HUES6 (cell line): ENCODE measurements around the gene EP400.
A peak's percentile ranks its signal among the peaks of the same experiment; 100 is the strongest.

Experiments
- H3K27ac ChIP-seq: 2 replicates; pipeline ENCODE4 v1.7.0; 2013; ENCODE audit warnings: low read depth, mild to moderate bottlenecking, low read length, inconsistent platforms
- H3K27me3 ChIP-seq: 2 replicates; pipeline ENCODE4 v1.6.1; 2013; ENCODE audit warnings: low read length; ENCODE audit not compliant: control insufficient read depth, insufficient read depth
- H3K36me3 ChIP-seq: 2 replicates; pipeline ENCODE4 v1.6.1; 2013; ENCODE audit warnings: low read length; ENCODE audit not compliant: control insufficient read depth, insufficient read depth
- H3K4me1 ChIP-seq: 2 replicates; pipeline ENCODE4 v1.6.1; 2013; ENCODE audit warnings: low read length; ENCODE audit not compliant: control insufficient read depth, insufficient read depth
- H3K4me3 ChIP-seq: 2 replicates; pipeline ENCODE4 v1.5.1; 2013; ENCODE audit warnings: low read depth, low read length
- H3K9ac ChIP-seq: one replicate; pipeline ENCODE4 v1.6.1; 2013; ENCODE audit warnings: mild to moderate bottlenecking, low read length
- H3K9me3 ChIP-seq: 2 replicates; pipeline ENCODE4 v1.6.1; 2013; ENCODE audit warnings: low read depth, low read length; ENCODE audit not compliant: control insufficient read depth, insufficient read depth

The EP400 gene, protein sequence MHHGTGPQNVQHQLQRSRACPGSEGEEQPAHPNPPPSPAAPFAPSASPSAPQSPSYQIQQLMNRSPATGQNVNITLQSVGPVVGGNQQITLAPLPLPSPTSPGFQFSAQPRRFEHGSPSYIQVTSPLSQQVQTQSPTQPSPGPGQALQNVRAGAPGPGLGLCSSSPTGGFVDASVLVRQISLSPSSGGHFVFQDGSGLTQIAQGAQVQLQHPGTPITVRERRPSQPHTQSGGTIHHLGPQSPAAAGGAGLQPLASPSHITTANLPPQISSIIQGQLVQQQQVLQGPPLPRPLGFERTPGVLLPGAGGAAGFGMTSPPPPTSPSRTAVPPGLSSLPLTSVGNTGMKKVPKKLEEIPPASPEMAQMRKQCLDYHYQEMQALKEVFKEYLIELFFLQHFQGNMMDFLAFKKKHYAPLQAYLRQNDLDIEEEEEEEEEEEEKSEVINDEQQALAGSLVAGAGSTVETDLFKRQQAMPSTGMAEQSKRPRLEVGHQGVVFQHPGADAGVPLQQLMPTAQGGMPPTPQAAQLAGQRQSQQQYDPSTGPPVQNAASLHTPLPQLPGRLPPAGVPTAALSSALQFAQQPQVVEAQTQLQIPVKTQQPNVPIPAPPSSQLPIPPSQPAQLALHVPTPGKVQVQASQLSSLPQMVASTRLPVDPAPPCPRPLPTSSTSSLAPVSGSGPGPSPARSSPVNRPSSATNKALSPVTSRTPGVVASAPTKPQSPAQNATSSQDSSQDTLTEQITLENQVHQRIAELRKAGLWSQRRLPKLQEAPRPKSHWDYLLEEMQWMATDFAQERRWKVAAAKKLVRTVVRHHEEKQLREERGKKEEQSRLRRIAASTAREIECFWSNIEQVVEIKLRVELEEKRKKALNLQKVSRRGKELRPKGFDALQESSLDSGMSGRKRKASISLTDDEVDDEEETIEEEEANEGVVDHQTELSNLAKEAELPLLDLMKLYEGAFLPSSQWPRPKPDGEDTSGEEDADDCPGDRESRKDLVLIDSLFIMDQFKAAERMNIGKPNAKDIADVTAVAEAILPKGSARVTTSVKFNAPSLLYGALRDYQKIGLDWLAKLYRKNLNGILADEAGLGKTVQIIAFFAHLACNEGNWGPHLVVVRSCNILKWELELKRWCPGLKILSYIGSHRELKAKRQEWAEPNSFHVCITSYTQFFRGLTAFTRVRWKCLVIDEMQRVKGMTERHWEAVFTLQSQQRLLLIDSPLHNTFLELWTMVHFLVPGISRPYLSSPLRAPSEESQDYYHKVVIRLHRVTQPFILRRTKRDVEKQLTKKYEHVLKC (N-terminal part only)

DNA sequence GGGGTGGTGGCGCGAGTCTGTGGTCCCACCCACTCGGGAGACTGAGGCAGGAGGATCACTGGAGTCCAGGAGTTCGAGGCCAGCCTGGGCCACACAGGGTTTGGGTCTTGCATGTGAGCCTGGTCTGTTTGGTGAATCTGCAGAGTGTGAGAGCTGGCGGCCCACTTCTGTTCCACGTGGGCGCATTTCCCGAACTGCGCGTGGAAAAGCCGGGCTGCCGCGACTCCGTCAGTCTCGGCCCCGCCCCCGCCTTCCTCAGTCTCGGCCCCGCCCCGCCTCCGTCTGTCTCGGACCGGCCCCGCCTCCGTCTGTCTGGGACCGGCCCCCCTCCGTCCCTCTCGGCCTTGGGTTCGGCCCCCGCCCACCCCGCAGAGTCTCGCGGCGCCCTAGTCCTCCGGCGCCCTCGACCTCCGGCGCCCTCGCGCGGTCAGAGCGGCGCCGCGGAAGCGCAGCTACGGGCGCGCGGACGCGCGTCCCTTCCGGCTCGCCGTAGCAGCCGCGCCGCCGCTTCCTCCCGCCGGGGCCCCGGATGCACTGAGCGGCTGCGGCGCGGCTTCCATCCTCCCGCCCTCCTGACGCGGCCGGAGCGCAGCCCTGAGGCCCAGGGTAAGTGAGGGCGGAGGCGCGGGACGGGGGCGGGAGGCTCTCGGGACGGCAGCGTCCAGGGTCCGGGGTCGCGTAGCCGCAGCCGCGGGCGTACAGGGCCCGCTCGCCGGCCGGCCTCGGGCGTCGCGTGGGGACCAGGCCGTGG lies at the start of gene EP400:
Gene EP400, plus strand, starts transcription at position 512 of the 751 bp plus-strand sequence. CDS start 10,678 bp downstream, outside the sequence.
- peak within 1 kb of the TSS; percentile 79; the same call in 1 of the 2 replicates for H3K27ac ChIP-seq

DNA sequence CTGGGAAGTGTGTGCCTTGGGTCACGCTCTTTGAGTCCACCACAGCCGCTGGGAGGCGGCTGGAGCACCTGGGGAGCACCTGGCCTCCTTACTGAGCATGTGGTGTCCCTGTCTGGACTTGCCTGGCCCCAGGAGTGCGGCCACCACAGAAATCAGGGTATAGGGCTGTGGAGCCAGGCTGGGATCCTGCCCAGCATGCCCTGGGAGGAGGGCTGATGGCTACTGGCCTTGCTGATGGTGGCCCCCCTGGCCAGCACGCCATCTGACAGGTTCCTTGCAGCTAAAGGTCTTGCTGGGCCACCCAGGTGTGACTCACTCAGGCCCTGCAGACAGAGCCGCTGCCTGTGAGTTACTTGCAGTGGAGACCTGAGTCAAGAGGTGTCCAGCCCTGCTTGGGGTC lies 49.3 kb upstream of the EP400 start:
- Histone ChIP-seq H3K36me3 (peaks cover 12% of the 10 kb centered on the region), H3K9ac (no peak overlapping the region), H3K27me3 (no peaks in the 10 kb centered on the region), H3K27ac (no peak overlapping the region), H3K4me1 (peaks cover 12% of the 10 kb centered on the region; the same call in 1 of the 2 replicates), H3K4me3 (no peak overlapping the region), H3K9me3 (no peaks in the 10 kb centered on the region)

More for the DNA sequence above, at the start of gene EP400:
- Histone ChIP-seq H3K9me3 (0 out of 2 replicates have a peak, but pooled peaks cover 2% of the 10 kb centered on the region), H3K4me1 (peaks cover 5% of the 10 kb centered on the region), H3K27me3 (no peaks in the 10 kb centered on the region), H3K36me3 (peaks cover 5% of the 10 kb centered on the region), H3K4me3 (peak within 1 kb of the TSS; percentile 94), H3K9ac (peak within 1 kb of the TSS; percentile 93)

DNA sequence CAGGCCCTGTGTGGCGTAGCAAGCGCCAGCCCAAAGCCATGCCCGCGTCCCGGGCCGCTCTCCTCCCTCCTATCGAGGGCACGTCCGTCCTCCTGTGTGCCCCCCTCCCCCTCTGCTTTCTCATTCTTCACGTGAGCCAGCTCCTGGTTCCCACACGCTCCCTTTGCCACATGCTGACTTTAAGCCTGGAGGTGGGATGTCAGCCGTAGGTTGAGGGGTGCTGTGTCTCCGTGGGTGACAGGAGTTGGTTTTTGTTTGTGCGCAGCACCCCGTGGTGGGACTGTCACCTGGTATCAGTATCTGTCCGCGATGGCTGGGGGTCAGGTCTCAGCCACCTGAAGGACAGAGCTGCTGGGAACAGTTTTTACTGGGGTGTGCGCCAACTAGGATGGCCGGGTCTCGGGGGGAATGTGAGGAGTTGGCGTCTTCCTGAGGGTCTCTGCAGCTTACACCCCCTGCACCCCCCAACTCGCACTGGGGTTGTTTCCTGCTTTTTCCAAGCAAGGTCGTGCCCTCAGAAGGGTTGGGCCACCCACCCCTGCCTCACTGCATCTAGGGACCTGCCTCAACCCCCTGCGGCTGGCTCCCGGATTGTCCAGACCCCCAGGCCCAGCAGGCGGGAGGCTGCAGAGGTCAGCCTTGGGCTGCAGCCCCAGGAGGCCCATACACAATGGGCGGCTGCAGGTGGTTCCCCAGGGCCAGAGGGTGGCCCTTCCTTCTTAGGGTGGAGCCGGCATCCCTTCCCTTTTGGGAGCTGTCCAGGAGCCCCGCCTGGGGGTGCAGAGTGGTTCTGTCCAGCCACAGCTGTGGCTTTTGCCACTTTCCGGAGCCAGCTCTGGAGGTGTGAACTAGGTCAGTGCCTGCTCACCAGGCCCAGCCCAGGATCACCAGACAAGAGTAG lies 48.1 kb upstream of the EP400 start:
- no peaks in the 10 kb centered on the region for H3K27me3 ChIP-seq
- no peak overlapping the region for H3K4me3 ChIP-seq
- H3K9me3 ChIP-seq: no peaks in the 10 kb centered on the region
- peaks cover 8% of the 10 kb centered on the region; the same call in 1 of the 2 replicates for H3K4me1 ChIP-seq
- peak overlapping the region; percentile 45; the same call in 1 of the 2 replicates for H3K27ac ChIP-seq
- peaks cover 18% of the 10 kb centered on the region for H3K36me3 ChIP-seq
- no peak overlapping the region for H3K9ac ChIP-seq

DNA sequence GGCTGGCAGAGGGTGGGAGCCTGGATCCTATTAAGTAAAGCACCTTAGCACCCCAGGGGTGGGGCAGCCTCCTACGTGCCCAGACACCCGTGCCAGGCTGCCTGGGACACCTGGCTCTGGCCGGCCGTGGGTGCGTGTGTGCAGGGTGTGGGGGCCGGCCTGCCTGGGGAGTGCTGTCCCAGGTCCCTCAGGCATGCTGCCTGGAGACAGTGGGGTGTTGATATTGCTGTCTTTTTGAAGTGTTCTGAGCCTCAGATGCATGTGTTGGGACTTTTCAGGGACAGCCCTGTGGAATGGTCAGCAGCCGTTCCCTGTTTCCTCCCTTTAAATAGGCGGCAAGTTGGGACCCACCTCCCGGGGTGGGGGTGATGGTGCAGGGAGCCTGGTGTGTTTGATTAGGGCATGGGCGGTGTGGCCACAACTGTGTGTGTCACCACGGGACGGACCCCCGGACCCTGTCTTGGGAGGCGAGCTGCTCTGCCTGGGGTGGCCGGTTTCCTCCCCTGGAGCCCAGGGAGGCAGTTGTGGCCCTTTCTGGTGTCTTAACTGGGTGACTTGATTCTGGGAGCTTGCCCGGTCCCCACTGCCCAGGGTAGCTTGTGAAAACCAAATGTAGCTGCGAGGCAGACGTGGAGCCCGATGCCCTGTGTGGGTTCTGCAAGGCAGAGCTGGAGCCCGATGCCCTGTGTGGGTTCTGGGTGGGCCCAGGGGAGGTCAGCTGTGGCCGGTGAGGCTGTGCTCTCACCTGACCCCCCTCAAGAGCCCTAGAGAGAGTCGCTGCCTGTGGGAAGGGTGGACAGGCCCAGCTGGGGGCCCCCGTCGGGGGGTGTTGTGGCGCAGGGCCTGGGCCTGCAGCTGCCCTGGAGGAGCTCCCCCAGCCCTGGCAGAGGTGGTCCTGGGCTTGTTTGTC lies 47.2 kb upstream of the EP400 start:
- peak overlapping the region; percentile 45 for H3K27ac ChIP-seq
- H3K4me1 ChIP-seq: peaks cover 5% of the 10 kb centered on the region; the same call in 1 of the 2 replicates
- no peaks in the 10 kb centered on the region for H3K27me3 ChIP-seq
- no peaks in the 10 kb centered on the region for H3K9me3 ChIP-seq
- H3K4me3 ChIP-seq: no peak overlapping the region
- H3K9ac ChIP-seq: no peak overlapping the region
- peaks cover 17% of the 10 kb centered on the region for H3K36me3 ChIP-seq

DNA sequence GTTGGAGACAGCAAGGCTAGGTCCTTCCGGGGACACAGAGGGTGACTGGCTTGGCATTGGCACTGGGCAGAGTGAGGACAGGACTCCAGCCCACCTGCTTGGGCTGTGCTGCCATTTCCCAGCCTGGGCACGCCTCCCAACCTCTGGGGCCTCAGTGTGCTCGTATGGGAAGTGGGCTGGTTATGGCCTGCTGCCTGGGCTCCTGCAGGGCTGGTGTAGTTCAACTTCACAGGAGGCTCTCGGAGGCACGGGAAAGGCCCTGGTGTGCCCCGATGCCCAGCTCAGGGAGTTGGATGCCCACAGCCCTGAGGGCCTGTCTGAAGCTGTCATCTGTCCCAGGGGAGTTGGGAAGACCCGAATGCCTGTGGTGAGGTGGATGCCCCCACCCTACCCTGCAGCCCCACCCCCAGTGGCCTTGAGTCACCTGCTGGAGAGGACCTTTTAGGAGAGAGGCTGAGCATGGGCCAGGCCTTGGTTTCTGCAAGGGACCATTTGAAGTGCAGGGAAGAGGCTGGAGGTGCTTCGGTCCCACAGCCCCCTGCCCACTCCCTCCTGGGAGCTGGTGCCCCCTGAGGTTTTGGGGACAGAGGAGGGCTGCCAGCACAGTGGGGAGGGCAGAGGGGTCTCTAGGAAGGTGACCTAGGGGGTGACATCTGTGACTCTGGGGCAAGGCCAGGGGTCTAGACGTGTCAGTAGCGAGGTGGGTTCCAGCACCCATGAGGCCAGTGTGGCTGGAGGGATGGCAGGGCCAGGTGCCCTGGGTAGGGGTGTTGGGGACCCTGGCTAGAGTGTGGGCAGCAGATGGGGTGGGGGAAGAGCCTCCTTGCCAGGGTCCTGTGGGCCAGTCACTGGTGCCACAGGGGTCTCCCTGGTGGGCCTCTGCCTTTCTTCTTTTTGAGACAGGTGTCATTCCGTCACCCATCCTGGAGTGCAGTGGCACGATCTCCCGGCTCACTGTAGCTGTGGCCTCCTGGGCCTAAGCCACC lies 46.2 kb upstream of the EP400 start:
- H3K36me3 ChIP-seq: peaks cover 19% of the 10 kb centered on the region
- no peak overlapping the region for H3K27ac ChIP-seq
- H3K9me3 ChIP-seq: no peaks in the 10 kb centered on the region
- H3K4me1 ChIP-seq: peaks cover 5% of the 10 kb centered on the region; the same call in 1 of the 2 replicates
- H3K4me3 ChIP-seq: no peak overlapping the region
- H3K27me3 ChIP-seq: no peaks in the 10 kb centered on the region
- H3K9ac ChIP-seq: no peak overlapping the region

DNA sequence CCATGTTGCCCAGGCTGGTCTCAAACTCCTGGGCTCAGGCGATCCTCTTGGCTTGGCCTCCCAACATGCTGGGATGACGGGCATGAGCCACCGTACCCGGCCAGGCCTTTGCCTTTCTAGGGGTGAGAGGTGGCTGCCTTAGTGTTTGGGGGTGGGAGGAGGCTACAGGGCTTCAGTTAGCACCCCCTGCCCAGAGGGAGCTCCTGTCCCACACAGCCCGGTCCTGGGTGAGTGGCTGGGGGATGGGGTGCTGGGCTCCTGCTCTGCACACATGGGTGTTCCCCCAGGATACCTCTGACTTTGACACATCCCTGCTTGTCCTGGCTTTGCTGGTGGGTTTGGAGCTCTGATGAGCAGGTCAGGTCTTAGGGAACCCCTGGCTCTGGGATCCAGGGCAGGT lies 45.4 kb upstream of the EP400 start:
- Histone ChIP-seq H3K4me3 (no peak overlapping the region), H3K9me3 (no peaks in the 10 kb centered on the region), H3K4me1 (peaks cover 5% of the 10 kb centered on the region; the same call in 1 of the 2 replicates), H3K27me3 (no peaks in the 10 kb centered on the region), H3K9ac (no peak overlapping the region), H3K36me3 (peaks cover 23% of the 10 kb centered on the region), H3K27ac (no peak overlapping the region)

DNA sequence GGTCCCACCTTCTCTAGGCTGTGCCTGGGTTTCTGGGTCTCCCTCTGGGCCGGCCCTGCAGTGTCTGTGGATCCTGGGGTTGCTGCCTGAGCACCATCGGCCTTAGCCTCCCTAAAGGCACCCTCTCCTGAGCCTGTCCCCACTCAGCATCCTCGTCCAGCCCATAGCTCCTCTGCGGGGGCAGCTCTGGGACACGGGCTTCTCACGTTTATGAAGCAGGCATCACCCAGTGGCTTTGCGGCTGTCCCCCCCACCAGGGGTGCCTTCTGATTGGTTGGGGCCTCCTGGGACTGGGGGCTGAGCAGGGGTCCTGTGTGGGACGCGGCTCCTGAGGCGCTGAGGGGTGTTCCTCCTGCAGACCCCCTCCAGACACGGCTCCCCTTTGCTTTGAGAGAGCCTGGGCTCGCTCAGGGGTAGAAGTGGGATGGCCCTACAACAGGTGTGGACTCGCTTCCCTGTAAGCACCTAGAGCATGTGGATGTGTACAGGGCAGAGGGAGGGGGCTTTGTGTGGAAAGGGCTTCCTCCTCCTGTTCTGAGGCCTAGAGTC lies 44.6 kb upstream of the EP400 start:
- H3K4me3 ChIP-seq: no peak overlapping the region
- peaks cover 31% of the 10 kb centered on the region for H3K36me3 ChIP-seq

DNA sequence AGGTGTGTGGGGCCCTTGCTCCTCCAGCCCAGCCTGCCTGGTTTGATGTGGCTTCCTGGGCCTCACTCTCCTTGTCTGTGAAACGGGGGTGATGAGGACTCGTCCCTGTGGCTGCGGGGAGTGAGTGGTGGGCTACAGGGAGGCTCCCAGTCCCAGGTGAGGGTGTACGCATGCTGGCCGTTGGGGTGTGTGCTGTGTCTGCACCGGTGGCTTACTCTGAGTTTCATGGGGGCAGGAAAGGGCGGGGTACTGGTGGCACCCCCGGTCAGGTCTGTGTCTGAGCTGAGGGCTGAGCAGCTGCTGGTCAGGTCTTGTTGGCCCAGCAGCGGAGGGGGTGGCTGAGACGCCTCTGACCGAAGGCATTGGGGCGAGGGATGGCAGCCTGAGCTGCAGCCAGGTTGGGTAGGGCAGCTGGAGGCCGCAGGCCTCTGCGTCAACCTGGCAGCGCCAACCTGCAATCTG lies 44.1 kb upstream of the EP400 start:
- Histone ChIP-seq H3K36me3 (peaks cover 33% of the 10 kb centered on the region), H3K9ac (no peak overlapping the region), H3K4me3 (no peak overlapping the region)

More for the DNA sequence above, 44.6 kb upstream of the EP400 start:
- Histone ChIP-seq H3K27me3 (no peaks in the 10 kb centered on the region), H3K9me3 (no peaks in the 10 kb centered on the region), H3K27ac (peak overlapping the region; percentile 26; the same call in 1 of the 2 replicates), H3K9ac (no peak overlapping the region), H3K4me1 (peaks cover 5% of the 10 kb centered on the region; the same call in 1 of the 2 replicates)

More for the DNA sequence above, 44.1 kb upstream of the EP400 start:
- Histone ChIP-seq H3K27ac (peak overlapping the region; percentile 26; the same call in 1 of the 2 replicates), H3K4me1 (peaks cover 5% of the 10 kb centered on the region; the same call in 1 of the 2 replicates), H3K27me3 (no peaks in the 10 kb centered on the region), H3K9me3 (no peaks in the 10 kb centered on the region)
